Activated T-helper 2 cell treated with anti-CD3 and anti-CD28 coated beads, Interferon-gamma antibody, Interleukin-2, Interleukin-4, amounts not matched to agents 10 μg/mL and 5 μg/mL and 100 μg/mL, durations not matched to agents 14 hours and 24 hours and 36 hours (primary cell): Measurements from ENCODE around the gene CDC25C. TPM values are rescaled to one million over a fixed set of nuclear protein-coding genes. Genes with fewer than 3 reads are reported as not detected.
A peak's percentile ranks its signal among the peaks of the same experiment; 100 is the strongest.

Experiments used
- DNase-seq: peaks from one replicate; pipeline ENCODE4 v3.0.0; 2021; ENCODE audit warnings: low spot score
- H3K27ac Mint-ChIP-seq: one replicate; pipeline ENCODE4 v1.8.0; 2021; ENCODE audit warnings: mixed read lengths
- H3K27me3 Mint-ChIP-seq: one replicate; pipeline ENCODE4 v1.8.0; 2021; ENCODE audit warnings: low read depth, mixed read lengths
- H3K36me3 Mint-ChIP-seq: one replicate; pipeline ENCODE4 v1.8.0; 2021; ENCODE audit warnings: low read depth, mixed read lengths
- H3K4me1 Mint-ChIP-seq: one replicate; pipeline ENCODE4 v1.8.0; 2021; ENCODE audit warnings: low read depth, mixed read lengths
- H3K4me3 Mint-ChIP-seq: one replicate; pipeline ENCODE4 v1.8.0; 2021; ENCODE audit warnings: low read depth, mild to moderate bottlenecking, moderate library complexity, mixed read lengths
- H3K9me3 Mint-ChIP-seq: one replicate; pipeline ENCODE4 v1.8.0; 2021; ENCODE audit warnings: mixed read lengths
- intact Hi-C: fragments of 100-400 bp; cut with micrococcal nuclease; formaldehyde crosslinking; loops from one replicate; pipeline ENCODE4 v1.15.1; 2023
- total RNA-seq: library from RNA; stranded (reverse); gene quantifications from 2 replicates; pipeline ENCODE4 v1.2.3, GENCODE V29; 2022

Gene CDC25C
- total RNA-seq, 1 donor from 2014 or later = 8.4 TPM

GRCh38 chr5:138354387-138354786, 22.8 kb upstream of the CDC25C start:
- H3K27ac Mint-ChIP-seq = peak overlapping the region; percentile 82
- H3K27me3 Mint-ChIP-seq = no peaks in the 10 kb centered on the region
- H3K36me3 Mint-ChIP-seq = peaks cover 29% of the 10 kb centered on the region
- peak overlapping the region; percentile 97 for H3K4me3 Mint-ChIP-seq
- DNase-seq = no peak
- intact Hi-C loops = loop anchor here (5.0 kb wide), 1 partner anchor 188 kb away; the partner anchor contains the start of gene ETF1
- H3K9me3 Mint-ChIP-seq = peaks cover 7% of the 10 kb centered on the region
- peaks cover 37% of the 10 kb centered on the region for H3K4me1 Mint-ChIP-seq

DNA sequence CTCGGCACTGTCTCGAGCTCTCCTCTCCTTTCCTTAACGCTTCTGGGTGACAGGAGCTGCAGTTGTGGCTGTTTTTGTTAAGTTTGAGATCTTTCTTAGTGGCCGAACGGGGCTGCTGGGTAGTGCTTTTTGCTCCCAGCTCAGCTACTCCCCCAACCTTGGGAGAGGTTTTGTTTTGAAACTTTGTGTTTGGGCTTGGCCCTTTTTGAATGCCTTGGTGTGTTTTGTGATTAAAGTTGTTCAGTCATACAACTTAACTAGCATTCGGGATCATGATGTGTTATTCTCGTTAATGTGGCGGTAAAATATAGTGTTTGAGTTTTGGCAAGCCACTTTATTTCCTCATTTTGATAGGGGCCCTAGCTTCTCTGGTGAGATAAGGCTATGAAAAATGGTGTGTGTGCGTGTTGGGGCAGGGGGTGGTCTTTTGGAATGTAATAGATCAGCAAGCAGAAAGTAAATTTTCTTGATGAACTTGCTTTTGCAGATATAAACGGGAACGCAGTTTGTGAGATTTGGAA, 22.0 kb upstream of the CDC25C start:
- peaks cover 29% of the 10 kb centered on the region for H3K36me3 Mint-ChIP-seq
- no peaks in the 10 kb centered on the region for H3K27me3 Mint-ChIP-seq

DNA sequence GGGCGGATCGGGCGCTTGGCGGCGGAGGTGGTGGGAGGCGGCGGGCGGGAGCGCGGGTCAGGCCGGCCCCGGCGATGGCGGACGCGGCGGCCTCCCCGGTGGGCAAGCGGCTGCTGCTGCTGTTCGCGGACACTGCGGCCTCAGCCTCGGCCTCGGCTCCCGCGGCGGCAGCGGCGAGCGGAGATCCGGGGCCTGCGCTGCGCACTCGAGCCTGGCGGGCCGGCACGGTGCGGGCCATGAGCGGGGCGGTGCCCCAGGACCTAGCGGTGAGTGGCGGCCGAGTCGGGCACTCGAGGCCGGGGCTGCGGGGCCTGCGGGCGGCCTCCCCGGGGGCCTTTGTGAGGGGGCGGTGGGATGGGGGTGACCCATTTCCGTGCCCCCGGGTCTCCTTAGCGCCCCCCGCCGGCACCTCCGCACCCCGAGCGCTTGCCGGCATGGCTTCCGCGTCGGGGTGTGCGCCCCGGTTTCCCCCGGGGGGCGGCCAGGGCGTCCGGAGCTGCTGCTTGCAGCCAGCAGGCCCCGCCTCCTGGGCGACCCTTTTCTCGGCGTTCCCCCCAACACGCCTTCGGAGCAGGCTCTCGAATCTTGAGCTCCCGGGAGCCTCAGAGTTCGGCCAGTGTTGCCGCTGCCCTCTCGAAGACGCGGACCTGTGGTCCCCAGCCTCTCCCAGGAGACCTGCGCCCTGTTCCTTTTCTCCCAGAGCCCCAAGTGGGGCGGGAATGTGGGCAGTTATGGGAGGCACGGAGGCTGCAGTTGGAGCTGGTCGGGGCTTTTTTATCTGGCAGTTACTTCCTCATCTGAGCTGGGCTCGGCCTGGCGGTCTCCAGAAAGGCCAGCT, 21.3 kb upstream of the CDC25C start:
- DNase-seq = peak; percentile 67
- peaks cover 7% of the 10 kb centered on the region for H3K9me3 Mint-ChIP-seq
- peak overlapping the region; percentile 97 for H3K4me3 Mint-ChIP-seq
- intact Hi-C loops = loop anchor here (1.0 to 5.0 kb wide), 4 partner anchors 14 to 189 kb away; partner anchors contain the start of genes BRD8, EGR1 and ETF1
- peaks cover 31% of the 10 kb centered on the region for H3K36me3 Mint-ChIP-seq
- no peaks in the 10 kb centered on the region for H3K27me3 Mint-ChIP-seq
- H3K4me1 Mint-ChIP-seq = peaks cover 37% of the 10 kb centered on the region
- peak overlapping the region; percentile 94 for H3K27ac Mint-ChIP-seq

More for the DNA sequence above, 22.0 kb upstream of the CDC25C start:
- peaks cover 37% of the 10 kb centered on the region for H3K4me1 Mint-ChIP-seq
- H3K9me3 Mint-ChIP-seq = peaks cover 7% of the 10 kb centered on the region
- intact Hi-C loops = loop anchor here (5.0 kb wide), 1 partner anchor 189 kb away; the partner anchor contains the start of gene ETF1
- DNase-seq = no peak
- H3K4me3 Mint-ChIP-seq = peak overlapping the region; percentile 97
- H3K27ac Mint-ChIP-seq = peak overlapping the region; percentile 94

- Mint-ChIP-seq H3K27ac (peak within 1 kb of the TSS; percentile 94), H3K27me3 (no peaks in the 10 kb centered on the region), H3K4me3 (peak within 1 kb of the TSS; percentile 97), H3K36me3 (peaks cover 36% of the 10 kb centered on the region), H3K9me3 (peaks cover 7% of the 10 kb centered on the region), H3K4me1 (peaks cover 37% of the 10 kb centered on the region)
- peak; percentile 93 for DNase-seq
- intact Hi-C loops = loop anchor here (1.0 to 5.0 kb wide), 4 partner anchors 13 to 190 kb away; partner anchors contain the start of genes BRD8, EGR1 and ETF1
Observed at GRCh38 chr5:138352071-138352721, 20.6 kb upstream of the CDC25C start, which contains the start of gene KDM3B. Gene KDM3B, plus strand, starts transcription at chr5:138352685. Its CDS starts 111 bp downstream, at chr5:138352796.

DNA sequence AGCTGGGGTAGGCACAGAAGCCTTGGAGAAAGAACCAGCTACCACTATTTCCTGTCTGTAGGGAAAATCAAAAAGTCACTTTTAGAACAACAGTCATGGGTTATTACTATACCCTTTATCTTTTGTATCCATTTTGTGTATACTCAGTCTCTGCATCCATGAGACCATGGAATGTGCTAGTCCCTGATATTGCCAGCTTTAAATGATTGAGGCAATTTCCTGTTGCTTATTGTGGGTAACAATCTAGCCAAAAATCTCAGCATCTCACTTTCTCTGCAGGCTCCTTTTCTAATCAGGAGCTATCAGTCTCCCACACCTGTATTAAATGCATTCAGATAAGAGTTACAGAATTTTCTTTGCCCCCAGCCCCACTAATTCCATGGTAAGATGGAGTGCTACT, 19.9 kb upstream of the CDC25C start:
- peaks cover 7% of the 10 kb centered on the region for H3K9me3 Mint-ChIP-seq

DNA sequence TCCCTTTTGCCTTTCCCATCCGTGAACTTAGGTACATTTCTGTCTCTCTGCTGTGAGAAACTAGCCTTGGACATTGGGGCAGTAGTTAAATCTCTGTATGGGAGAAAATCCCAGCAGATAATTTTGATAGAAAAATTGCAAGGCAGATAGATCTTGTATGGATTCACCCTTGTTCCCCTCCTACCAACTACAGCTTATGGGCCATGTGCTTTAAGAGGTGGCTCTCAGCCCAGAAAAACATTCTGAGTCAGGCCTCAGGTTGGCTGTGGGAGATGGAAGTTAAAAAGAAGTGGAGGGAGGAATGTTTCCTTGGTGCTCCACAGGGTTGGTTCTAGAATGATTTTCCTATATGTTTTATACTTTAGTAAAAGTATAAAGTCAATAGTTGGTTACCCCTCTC, 19.5 kb upstream of the CDC25C start:
- Mint-ChIP-seq H3K27ac (no peak overlapping the region), H3K4me3 (no peak overlapping the region), H3K36me3 (peaks cover 44% of the 10 kb centered on the region), H3K4me1 (peaks cover 34% of the 10 kb centered on the region), H3K27me3 (no peaks in the 10 kb centered on the region), H3K9me3 (peaks cover 7% of the 10 kb centered on the region)
- no peak for DNase-seq
- intact Hi-C loops = loop anchor here (5.0 kb wide), 1 partner anchor 191 kb away; the partner anchor contains the start of gene ETF1

More for the DNA sequence above, 19.9 kb upstream of the CDC25C start:
- Mint-ChIP-seq H3K27ac (peak overlapping the region; percentile 27), H3K27me3 (no peaks in the 10 kb centered on the region), H3K4me3 (peak overlapping the region; percentile 43), H3K4me1 (peaks cover 36% of the 10 kb centered on the region), H3K36me3 (peaks cover 43% of the 10 kb centered on the region)
- DNase-seq = no peak
- intact Hi-C loops = loop anchor here (5.0 kb wide), 1 partner anchor 191 kb away; the partner anchor contains the start of gene ETF1

- intact Hi-C loops = loop anchor here (5.0 kb wide), 1 partner anchor 192 kb away; the partner anchor contains the start of gene ETF1
- Mint-ChIP-seq H3K27me3 (no peaks in the 10 kb centered on the region), H3K9me3 (peaks cover 7% of the 10 kb centered on the region), H3K4me3 (no peak overlapping the region), H3K36me3 (peaks cover 47% of the 10 kb centered on the region), H3K27ac (no peak overlapping the region), H3K4me1 (peaks cover 29% of the 10 kb centered on the region)
- no peak for DNase-seq
Observed at GRCh38 chr5:138350563-138350890, 18.9 kb upstream of the CDC25C start.

- Mint-ChIP-seq H3K9me3 (peaks cover 7% of the 10 kb centered on the region), H3K27ac (no peak overlapping the region), H3K4me1 (peaks cover 24% of the 10 kb centered on the region), H3K36me3 (peaks cover 48% of the 10 kb centered on the region), H3K4me3 (no peak overlapping the region), H3K27me3 (no peaks in the 10 kb centered on the region)
- intact Hi-C loops = loop anchor here (5.0 kb wide), 1 partner anchor 192 kb away; the partner anchor contains the start of gene ETF1
- DNase-seq = no peak
Observed at GRCh38 chr5:138349852-138350562, 18.4 kb upstream of the CDC25C start.

GRCh38 chr5:138346889-138347288, 15.3 kb upstream of the CDC25C start:
- no peaks in the 10 kb centered on the region for H3K27me3 Mint-ChIP-seq
- intact Hi-C loops = no loop called here
- peaks cover 61% of the 10 kb centered on the region for H3K36me3 Mint-ChIP-seq
- peaks cover 3% of the 10 kb centered on the region for H3K9me3 Mint-ChIP-seq
- no peak for DNase-seq
- H3K4me3 Mint-ChIP-seq = no peak overlapping the region
- no peak overlapping the region for H3K27ac Mint-ChIP-seq
- H3K4me1 Mint-ChIP-seq = peaks cover 8% of the 10 kb centered on the region

DNA sequence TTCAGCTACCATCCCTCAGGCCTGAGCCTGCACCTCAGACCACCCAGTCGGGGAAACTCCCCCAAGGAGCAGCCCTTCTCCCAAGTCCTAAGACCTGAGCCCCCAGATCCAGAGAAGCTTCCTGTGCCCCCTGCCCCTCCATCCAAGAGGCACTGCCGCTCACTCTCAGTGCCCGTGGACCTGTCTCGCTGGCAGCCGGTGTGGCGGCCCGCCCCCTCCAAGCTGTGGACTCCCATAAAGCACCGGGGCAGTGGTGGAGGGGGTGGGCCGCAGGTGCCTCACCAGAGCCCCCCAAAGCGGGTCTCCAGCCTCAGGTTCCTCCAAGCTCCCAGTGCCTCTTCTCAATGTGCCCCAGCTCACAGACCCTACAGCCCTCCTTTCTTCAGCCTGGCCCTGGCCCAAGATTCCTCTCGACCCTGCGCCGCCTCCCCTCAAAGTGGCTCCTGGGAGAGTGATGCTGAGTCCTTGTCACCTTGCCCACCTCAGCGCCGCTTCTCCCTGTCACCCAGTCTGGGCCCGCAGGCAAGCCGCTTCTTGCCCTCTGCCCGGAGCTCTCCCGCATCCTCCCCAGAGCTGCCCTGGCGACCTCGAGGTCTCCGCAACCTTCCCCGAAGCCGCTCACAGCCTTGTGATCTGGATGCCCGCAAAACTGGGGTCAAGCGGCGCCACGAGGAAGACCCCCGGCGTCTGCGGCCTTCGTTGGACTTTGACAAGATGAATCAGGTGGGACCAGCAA, 13.5 kb upstream of the CDC25C start:
- no peaks in the 10 kb centered on the region for H3K9me3 Mint-ChIP-seq
- no peak for DNase-seq
- H3K4me1 Mint-ChIP-seq = peaks cover 16% of the 10 kb centered on the region
- H3K36me3 Mint-ChIP-seq = peaks cover 62% of the 10 kb centered on the region
- no peak overlapping the region for H3K27ac Mint-ChIP-seq
- H3K27me3 Mint-ChIP-seq = no peaks in the 10 kb centered on the region
- intact Hi-C loops = no loop called here
- no peak overlapping the region for H3K4me3 Mint-ChIP-seq

- intact Hi-C loops = no loop called here
Observed at GRCh38 chr5:138340008-138340407, 8.4 kb upstream of the CDC25C start.

More at GRCh38 chr5:138340008-138340407, 8.4 kb upstream of the CDC25C start:
- H3K27me3 Mint-ChIP-seq = no peaks in the 10 kb centered on the region
- H3K36me3 Mint-ChIP-seq = peaks cover 34% of the 10 kb centered on the region
- H3K27ac Mint-ChIP-seq = no peak overlapping the region
- no peak for DNase-seq
- H3K4me1 Mint-ChIP-seq = peaks cover 36% of the 10 kb centered on the region
- no peaks in the 10 kb centered on the region for H3K9me3 Mint-ChIP-seq
- H3K4me3 Mint-ChIP-seq = peak overlapping the region; percentile 91
